Measurements from ENCODE around the gene ZNF805.

The ZNF805 gene

GRCh38 chr19:57245959-57246358 lies 5.5 kb downstream of the ZNF805 start:
- TF ChIP-seq GATA2 (IDR thresholded peaks at IDR 0.05; ENCODE audit: low read depth, low read length) (no peak), GATA3 (IDR thresholded peaks at IDR 0.05; ENCODE audit: low read depth, low read length) (no peak)

GRCh38 chr19:57248646-57249045 lies 8.2 kb downstream of the ZNF805 start:
- TF ChIP-seq GATA2 (IDR thresholded peaks at IDR 0.05; ENCODE audit: low read depth, low read length): no peak
- TF ChIP-seq GATA3 (IDR thresholded peaks at IDR 0.05; ENCODE audit: low read depth, low read length): no peak

- TF ChIP-seq GATA2 (IDR thresholded peaks at IDR 0.05; ENCODE audit: low read depth, low read length) (no peak), GATA3 (IDR thresholded peaks at IDR 0.05; ENCODE audit: low read depth, low read length) (no peak)
Measured at GRCh38 chr19:57249329-57249728, 8.9 kb downstream of the ZNF805 start.

GRCh38 chr19:57262044-57262443 lies 21.6 kb downstream of the ZNF805 start:
- no peak for TF ChIP-seq GATA3 (IDR thresholded peaks at IDR 0.05; ENCODE audit: low read depth, low read length)
- TF ChIP-seq GATA2 (IDR thresholded peaks at IDR 0.05; ENCODE audit: low read depth, low read length): no peak

GRCh38 chr19:57263244-57263741 lies 22.9 kb downstream of the ZNF805 start:
- no peak for TF ChIP-seq GATA2 (IDR thresholded peaks at IDR 0.05; ENCODE audit: low read depth, low read length)
- TF ChIP-seq GATA3 (IDR thresholded peaks at IDR 0.05; ENCODE audit: low read depth, low read length): no peak

- no peak for TF ChIP-seq GATA3 (IDR thresholded peaks at IDR 0.05; ENCODE audit: low read depth, low read length)
Measured at GRCh38 chr19:57267291-57267690, 26.9 kb downstream of the ZNF805 start.

- TF ChIP-seq GATA2 (IDR thresholded peaks at IDR 0.05; ENCODE audit: low read depth, low read length) (no peak), GATA3 (IDR thresholded peaks at IDR 0.05; ENCODE audit: low read depth, low read length) (no peak)
Measured at GRCh38 chr19:57269515-57270250, 29.3 kb downstream of the ZNF805 start.

- TF ChIP-seq GATA3 (IDR thresholded peaks at IDR 0.05; ENCODE audit: low read depth, low read length) (no peak), GATA2 (IDR thresholded peaks at IDR 0.05; ENCODE audit: low read depth, low read length) (no peak)
Measured at GRCh38 chr19:57271280-57271679, 30.8 kb downstream of the ZNF805 start.

- no peak for TF ChIP-seq GATA3 (IDR thresholded peaks at IDR 0.05; ENCODE audit: low read depth, low read length)
- TF ChIP-seq GATA2 (IDR thresholded peaks at IDR 0.05; ENCODE audit: low read depth, low read length): no peak
Measured at GRCh38 chr19:57273014-57273413, 32.6 kb downstream of the ZNF805 start.

- TF ChIP-seq GATA2 (IDR thresholded peaks at IDR 0.05; ENCODE audit: low read depth, low read length) (no peak), GATA3 (IDR thresholded peaks at IDR 0.05; ENCODE audit: low read depth, low read length) (no peak)
Measured at GRCh38 chr19:57276430-57276829, 36.0 kb downstream of the ZNF805 start.

GRCh38 chr19:57279418-57280164 lies 39.2 kb downstream of the ZNF805 start:
- TF ChIP-seq GATA3 (IDR thresholded peaks at IDR 0.05; ENCODE audit: low read depth, low read length) (no peak), GATA2 (IDR thresholded peaks at IDR 0.05; ENCODE audit: low read depth, low read length) (no peak)

GRCh38 chr19:57280165-57280961 lies 39.9 kb downstream of the ZNF805 start, which contains the start of gene ZNF460:
TSS of gene ZNF460 (plus strand) at chr19:57280485. CDS start at chr19:57280807, 322 bp downstream.
- TF ChIP-seq GATA2 (IDR thresholded peaks at IDR 0.05; ENCODE audit: low read depth, low read length): no peak
- TF ChIP-seq GATA3 (IDR thresholded peaks at IDR 0.05; ENCODE audit: low read depth, low read length): no peak

- TF ChIP-seq GATA3 (IDR thresholded peaks at IDR 0.05; ENCODE audit: low read depth, low read length) (no peak), GATA2 (IDR thresholded peaks at IDR 0.05; ENCODE audit: low read depth, low read length) (no peak)
Measured at GRCh38 chr19:57280962-57281400, 40.5 kb downstream of the ZNF805 start.

Data from SH-SY5Y (cell line).